ENCODE results near the gene TARBP2. TPM values are rescaled to one million over a fixed set of nuclear protein-coding genes. Genes with fewer than 3 reads are reported as not detected.
"Not testable (repeated sequence)": the region's sequence is repeated elsewhere in the genome, so short reads cannot be mapped to it uniquely, and the experiment has no call there.

Gene TARBP2
- total RNA-seq, 1 donor from 2014 or later: 32.4 TPM

DNA sequence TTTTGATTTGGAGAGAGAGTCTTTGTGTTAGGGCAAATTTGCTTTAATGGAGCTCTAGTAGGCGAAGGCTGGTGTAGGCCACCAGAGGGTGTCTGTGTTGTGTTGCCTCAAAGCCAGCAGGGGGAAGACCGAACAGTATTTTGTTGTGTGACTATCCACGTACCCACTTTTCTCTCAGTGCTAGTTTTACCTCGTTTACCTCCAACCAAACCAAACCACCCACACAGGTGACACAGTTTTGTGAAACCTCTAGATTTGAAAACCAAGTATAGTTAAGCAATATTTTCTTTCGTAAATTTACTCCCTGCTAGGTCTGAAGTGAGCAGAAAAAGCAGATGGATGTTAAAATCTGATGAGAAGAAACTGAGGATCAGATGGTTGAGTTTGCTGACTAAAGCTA lies 42.5 kb downstream of the TARBP2 start:
- peak overlapping the region; percentile 75 for H2AFZ ChIP-seq (replicated peaks)
- peaks cover 4% of the 10 kb centered on the region for H3K36me3 ChIP-seq
- Mint-ChIP-seq H3K27me3 (ENCODE audit: insufficient read depth, low read depth) (no peaks in the 10 kb centered on the region), H3K36me3 (peaks cover 10% of the 10 kb centered on the region), H3K27ac (no peak overlapping the region), H3K9me3 (no peaks in the 10 kb centered on the region), H3K4me1 (no peaks in the 10 kb centered on the region), H3K4me3 (no peak overlapping the region)
- no peak overlapping the region for H3K4me3 ChIP-seq
- peak; percentile 75 for DNase-seq (ENCODE audit: low spot score)
- H3K4me2 ChIP-seq: no peak overlapping the region
- no peaks in the 10 kb centered on the region for H3K79me2 ChIP-seq (ENCODE audit: low read depth)
- peak overlapping the region; percentile 24 for H3K27ac ChIP-seq
- H3F3A ChIP-seq (ENCODE audit: low read depth): peaks cover 15% of the 10 kb centered on the region
- no peak for TF ChIP-seq EZH2phosphoT487 (IDR thresholded peaks at IDR 0.05)
- TF ChIP-seq, protein P1, sequence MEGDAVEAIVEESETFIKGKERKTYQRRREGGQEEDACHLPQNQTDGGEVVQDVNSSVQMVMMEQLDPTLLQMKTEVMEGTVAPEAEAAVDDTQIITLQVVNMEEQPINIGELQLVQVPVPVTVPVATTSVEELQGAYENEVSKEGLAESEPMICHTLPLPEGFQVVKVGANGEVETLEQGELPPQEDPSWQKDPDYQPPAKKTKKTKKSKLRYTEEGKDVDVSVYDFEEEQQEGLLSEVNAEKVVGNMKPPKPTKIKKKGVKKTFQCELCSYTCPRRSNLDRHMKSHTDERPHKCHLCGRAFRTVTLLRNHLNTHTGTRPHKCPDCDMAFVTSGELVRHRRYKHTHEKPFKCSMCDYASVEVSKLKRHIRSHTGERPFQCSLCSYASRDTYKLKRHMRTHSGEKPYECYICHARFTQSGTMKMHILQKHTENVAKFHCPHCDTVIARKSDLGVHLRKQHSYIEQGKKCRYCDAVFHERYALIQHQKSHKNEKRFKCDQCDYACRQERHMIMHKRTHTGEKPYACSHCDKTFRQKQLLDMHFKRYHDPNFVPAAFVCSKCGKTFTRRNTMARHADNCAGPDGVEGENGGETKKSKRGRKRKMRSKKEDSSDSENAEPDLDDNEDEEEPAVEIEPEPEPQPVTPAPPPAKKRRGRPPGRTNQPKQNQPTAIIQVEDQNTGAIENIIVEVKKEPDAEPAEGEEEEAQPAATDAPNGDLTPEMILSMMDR (IDR thresholded peaks at IDR 0.05): peak; percentile 75
- no peaks in the 10 kb centered on the region for H4K20me1 ChIP-seq (ENCODE audit: low read depth)
- no peak overlapping the region for H3K9ac ChIP-seq
- no peaks in the 10 kb centered on the region for H3K9me3 ChIP-seq (ENCODE audit: low read depth)
- no peaks in the 10 kb centered on the region for H3K27me3 ChIP-seq
- H3K4me1 ChIP-seq: no peaks in the 10 kb centered on the region

DNA sequence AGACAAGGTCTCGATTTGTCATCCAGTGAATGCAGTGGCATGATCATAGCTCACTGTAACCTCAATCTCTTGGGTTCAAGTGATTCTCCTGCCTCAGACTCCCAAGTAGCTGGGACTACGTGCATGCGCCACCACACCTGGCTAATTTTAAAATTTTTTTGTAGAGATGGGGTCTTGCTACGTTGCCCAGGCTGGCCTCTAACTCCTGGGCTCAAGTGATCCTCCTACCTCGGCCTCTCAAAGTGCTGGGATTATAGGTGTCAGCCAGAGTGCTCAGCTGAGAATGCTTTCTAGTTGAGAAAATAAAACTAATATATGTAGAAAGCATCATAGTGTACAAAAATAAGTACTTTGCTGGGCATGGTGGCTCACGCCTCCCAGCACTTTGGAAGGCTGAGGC lies 47.3 kb downstream of the TARBP2 start:
- H3K4me3 Mint-ChIP-seq; H3K4me3 ChIP-seq; H3K27ac Mint-ChIP-seq; H3K36me3 ChIP-seq; H3K27me3 ChIP-seq; H3K9me3 ChIP-seq (ENCODE audit: low read depth); H3K9me3 Mint-ChIP-seq; H3K4me2 ChIP-seq; H3K36me3 Mint-ChIP-seq; H2AFZ ChIP-seq (replicated peaks); H4K20me1 ChIP-seq (ENCODE audit: low read depth); DNase-seq (ENCODE audit: low spot score); H3K79me2 ChIP-seq (ENCODE audit: low read depth); H3K27ac ChIP-seq; H3K9ac ChIP-seq; H3K27me3 Mint-ChIP-seq (ENCODE audit: insufficient read depth, low read depth): not testable (repeated sequence)
- Histone ChIP-seq H3F3A (ENCODE audit: low read depth) (peaks cover 26% of the 10 kb centered on the region), H3K4me1 (peaks cover 19% of the 10 kb centered on the region)
- H3K4me1 Mint-ChIP-seq: peaks cover 11% of the 10 kb centered on the region

DNA sequence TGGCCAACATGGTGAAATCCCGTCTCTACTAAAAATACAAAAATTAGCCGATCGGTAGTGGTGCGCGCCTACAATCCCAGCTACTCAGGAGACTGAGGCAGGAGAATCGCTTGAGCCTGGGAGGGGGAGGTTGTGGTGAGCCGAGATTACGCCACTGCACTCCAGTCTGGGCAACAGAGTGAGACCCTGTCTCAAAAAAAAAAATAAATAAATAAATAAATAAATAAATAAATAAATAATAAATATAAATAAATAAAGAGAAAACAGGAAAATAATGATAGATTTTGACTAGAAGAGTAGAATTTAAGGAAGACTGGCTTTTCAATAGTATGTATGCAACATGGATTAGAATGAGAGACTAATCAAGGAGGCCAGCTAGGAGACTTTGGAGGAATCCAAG lies 49.0 kb downstream of the TARBP2 start:
- not testable (repeated sequence) for H2AFZ ChIP-seq (replicated peaks); H3K79me2 ChIP-seq (ENCODE audit: low read depth); H3K9me3 ChIP-seq (ENCODE audit: low read depth); H3K4me2 ChIP-seq; H4K20me1 ChIP-seq (ENCODE audit: low read depth); H3K27ac Mint-ChIP-seq; H3K27ac ChIP-seq; H3K4me3 Mint-ChIP-seq; H3K27me3 ChIP-seq; H3K27me3 Mint-ChIP-seq (ENCODE audit: insufficient read depth, low read depth); H3K4me3 ChIP-seq; H3K36me3 ChIP-seq; DNase-seq (ENCODE audit: low spot score); H3K9me3 Mint-ChIP-seq; H3K36me3 Mint-ChIP-seq; H3K9ac ChIP-seq
- Histone ChIP-seq H3K4me1 (peaks cover 22% of the 10 kb centered on the region), H3F3A (ENCODE audit: low read depth) (peaks cover 15% of the 10 kb centered on the region)
- peaks cover 15% of the 10 kb centered on the region for H3K4me1 Mint-ChIP-seq

DNA sequence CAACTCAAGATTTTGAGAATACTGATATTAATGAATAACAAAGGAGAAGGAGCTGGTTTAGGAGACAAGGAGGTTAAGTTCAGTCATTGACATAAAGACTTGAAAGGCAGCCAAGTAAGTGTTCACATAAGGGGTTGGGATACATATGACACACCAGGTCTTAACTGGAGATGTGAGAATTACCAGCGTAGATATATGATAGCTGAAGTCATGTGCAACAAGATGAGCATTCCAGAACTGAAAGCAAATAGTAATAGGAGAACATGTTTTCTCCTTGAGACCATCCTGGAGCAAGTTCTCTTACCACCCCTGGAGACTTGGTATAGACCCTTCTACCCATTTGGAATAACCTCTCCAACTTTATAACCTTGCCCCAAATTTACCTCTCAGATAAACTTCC lies 49.5 kb downstream of the TARBP2 start:
- Histone ChIP-seq H3K4me2 (no peak overlapping the region), H3K4me3 (no peak overlapping the region), H3K36me3 (no peaks in the 10 kb centered on the region), H3F3A (ENCODE audit: low read depth) (peaks cover 13% of the 10 kb centered on the region), H3K79me2 (ENCODE audit: low read depth) (no peaks in the 10 kb centered on the region), H2AFZ (replicated peaks) (no peak overlapping the region), H4K20me1 (ENCODE audit: low read depth) (no peaks in the 10 kb centered on the region), H3K4me1 (peaks cover 22% of the 10 kb centered on the region), H3K27me3 (no peaks in the 10 kb centered on the region), H3K9me3 (ENCODE audit: low read depth) (no peaks in the 10 kb centered on the region), H3K9ac (no peak overlapping the region), H3K27ac (no peak overlapping the region)
- H3K9me3 Mint-ChIP-seq: no peaks in the 10 kb centered on the region
- H3K27ac Mint-ChIP-seq: no peak overlapping the region
- H3K27me3 Mint-ChIP-seq (ENCODE audit: insufficient read depth, low read depth): no peaks in the 10 kb centered on the region
- no peak overlapping the region for H3K4me3 Mint-ChIP-seq
- TF ChIP-seq EZH2 (IDR thresholded peaks at IDR 0.05): no peak
- TF ChIP-seq EZH2phosphoT487 (IDR thresholded peaks at IDR 0.05): no peak
- TF ChIP-seq, protein P1 (IDR thresholded peaks at IDR 0.05): no peak
- peaks cover 15% of the 10 kb centered on the region for H3K4me1 Mint-ChIP-seq
- peaks cover 9% of the 10 kb centered on the region for H3K36me3 Mint-ChIP-seq
- no peak for DNase-seq (ENCODE audit: low spot score)
